Mucosa of stomach (tissue), 1 donor: Measurements from ENCODE around the gene HTT.

ENCODE experiments used
- H3K27me3 ChIP-seq: one replicate; pipeline ENCODE4 v1.7.0; 2013; ENCODE audit warnings: mild to moderate bottlenecking, low read length; ENCODE audit not compliant: control insufficient read depth, insufficient read depth
- H3K36me3 ChIP-seq: one replicate; pipeline ENCODE4 v1.7.0; 2013; ENCODE audit warnings: low read length; ENCODE audit not compliant: control insufficient read depth, insufficient read depth
- H3K4me1 ChIP-seq: one replicate; pipeline ENCODE4 v1.7.0; 2013; ENCODE audit warnings: mild to moderate bottlenecking, low read length; ENCODE audit not compliant: control insufficient read depth, insufficient read depth
- H3K4me3 ChIP-seq: one replicate; pipeline ENCODE4 v1.7.0; 2013; ENCODE audit warnings: low read length
- H3K9ac ChIP-seq: one replicate; pipeline ENCODE4 v1.7.0; 2013; ENCODE audit warnings: mild to moderate bottlenecking, low read length, moderate library complexity
- H3K9me3 ChIP-seq: one replicate; pipeline ENCODE4 v1.7.0; 2013; ENCODE audit warnings: mild to moderate bottlenecking, low read length, moderate library complexity; ENCODE audit not compliant: control insufficient read depth
- donor health status: Pancreatic carcinoma.

Gene HTT

DNA sequence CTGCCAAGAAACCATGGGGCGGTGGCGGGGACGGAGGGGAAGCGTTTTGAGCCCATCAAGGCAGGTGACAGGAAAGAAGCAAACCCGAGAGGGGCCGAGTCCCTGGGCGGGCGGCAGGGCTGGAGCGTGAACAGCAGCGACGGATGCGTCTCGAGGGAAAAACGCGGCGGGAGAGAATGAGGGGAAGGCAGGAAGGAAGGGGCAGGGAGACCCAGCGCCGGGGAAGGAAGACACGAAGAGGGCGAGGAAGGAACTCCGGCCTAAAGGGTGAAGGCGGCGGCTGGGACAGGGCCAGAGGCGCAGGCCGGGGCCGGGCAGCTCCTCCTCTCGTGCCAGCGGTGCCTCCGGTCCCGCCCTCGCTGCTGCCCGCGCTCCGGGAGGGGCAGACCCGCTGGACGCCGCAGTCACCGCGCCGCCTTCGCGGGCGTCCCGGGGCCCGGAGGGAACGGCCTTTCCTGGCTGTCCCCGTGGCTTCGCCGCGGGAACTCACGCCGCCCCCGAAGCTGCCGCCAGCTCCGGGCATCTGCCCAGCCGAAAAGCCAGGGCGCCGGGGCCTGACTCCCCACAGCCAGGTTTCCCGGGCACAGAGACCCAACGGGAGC lies 217.6 kb downstream of the HTT start:
- Histone ChIP-seq H3K36me3 (no peaks in the 10 kb centered on the region), H3K9me3 (no peaks in the 10 kb centered on the region), H3K4me3 (peak overlapping the region; percentile 23), H3K27me3 (peaks cover 6% of the 10 kb centered on the region), H3K9ac (peak overlapping the region; percentile 56), H3K4me1 (peaks cover 17% of the 10 kb centered on the region)

- peak within 1 kb of the TSS; percentile 72 for H3K9ac ChIP-seq
- H3K36me3 ChIP-seq: no peaks in the 10 kb centered on the region
- peaks cover 5% of the 10 kb centered on the region for H3K27me3 ChIP-seq
- H3K4me3 ChIP-seq: peak within 1 kb of the TSS; percentile 25
- H3K4me1 ChIP-seq: peaks cover 17% of the 10 kb centered on the region
- H3K9me3 ChIP-seq: no peaks in the 10 kb centered on the region
Measured at GRCh38 chr4:3292571-3293400, 218.3 kb downstream of the HTT start, which contains the start of gene RGS12. Gene RGS12 (plus strand): TSS chr4:3293021. CDS start chr4:3316171, 23,150 bp downstream.
